ENCODE data around the gene PRDM15.

Gene PRDM15

DNA sequence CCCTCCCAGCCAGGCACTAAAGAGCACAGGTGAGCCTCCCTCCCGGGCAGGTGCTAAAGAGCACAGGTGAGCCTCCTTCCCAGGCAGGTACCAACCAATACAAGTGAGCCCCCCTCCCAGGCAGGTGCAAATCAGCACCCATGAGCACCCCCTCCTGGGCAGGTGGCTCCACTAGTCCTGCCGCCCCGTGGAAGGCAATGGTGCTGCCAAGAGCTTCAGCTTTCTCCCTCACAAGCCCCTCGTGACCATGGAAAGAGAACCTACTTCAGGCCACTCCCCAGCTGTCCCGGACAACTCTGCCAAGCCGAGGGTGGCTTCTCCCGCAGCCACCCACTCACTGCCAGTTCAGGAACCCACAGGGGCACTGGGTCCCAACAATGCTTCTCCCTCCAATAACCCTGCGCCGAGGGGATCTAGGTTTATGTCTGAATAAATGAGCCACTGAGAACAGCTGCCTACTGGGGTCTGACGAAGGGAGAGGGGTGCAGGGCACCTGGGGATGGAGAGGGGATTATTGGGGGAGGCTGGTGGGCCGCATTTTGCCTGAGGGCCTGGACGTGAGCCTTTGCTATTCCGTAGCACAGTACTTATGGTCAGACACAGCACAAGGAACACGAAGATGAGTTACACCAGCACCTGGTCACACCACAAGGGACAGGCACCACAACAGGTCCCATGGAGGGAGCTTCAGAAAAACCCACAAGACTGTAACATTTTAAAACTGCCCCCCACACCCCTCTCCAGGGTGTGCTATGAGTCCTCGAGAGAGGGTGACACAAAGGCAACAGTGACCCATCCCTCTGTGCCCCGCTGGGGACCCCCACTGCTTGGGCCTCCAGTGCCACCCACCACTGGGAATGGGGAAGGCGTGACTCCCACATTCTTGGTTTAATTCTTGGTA lies 46.3 kb downstream of the PRDM15 start:
- Histone ChIP-seq H2AFZ (ENCODE audit: low read length) (no peak overlapping the region), H3K36me3 (ENCODE audit: insufficient read depth, low read length) (peaks cover 37% of the 10 kb centered on the region; the same call in 1 of the 2 replicates), H3K27me3 (ENCODE audit: insufficient read depth, low read length, poor library complexity, severe bottlenecking) (no peaks in the 10 kb centered on the region), H3K79me2 (ENCODE audit: insufficient read depth, low read length) (no peaks in the 10 kb centered on the region), H3K9ac (ENCODE audit: low read depth, low read length, poor library complexity, severe bottlenecking) (no peak overlapping the region), H3K9me3 (ENCODE audit: insufficient read depth, low read depth, low read length) (no peaks in the 10 kb centered on the region), H3F3A (ENCODE audit: low read depth) (no peaks in the 10 kb centered on the region), H4K20me1 (ENCODE audit: insufficient read depth, low read length, poor library complexity, severe bottlenecking) (no peaks in the 10 kb centered on the region), H3K4me1 (ENCODE audit: insufficient read depth, low read length, poor library complexity, severe bottlenecking) (no peaks in the 10 kb centered on the region), H3K4me2 (ENCODE audit: low read depth, low read length, poor library complexity, severe bottlenecking) (no peak overlapping the region), H3K9me2 (replicated peaks; ENCODE audit: low read depth, low read length) (no peaks in the 10 kb centered on the region), H3K4me3 (ENCODE audit: low read length, poor library complexity, severe bottlenecking) (no peak overlapping the region)
- TF ChIP-seq EZH2phosphoT487 (IDR thresholded peaks at IDR 0.05; ENCODE audit: borderline replicate concordance) = no peak
- TF ChIP-seq, protein P1, sequence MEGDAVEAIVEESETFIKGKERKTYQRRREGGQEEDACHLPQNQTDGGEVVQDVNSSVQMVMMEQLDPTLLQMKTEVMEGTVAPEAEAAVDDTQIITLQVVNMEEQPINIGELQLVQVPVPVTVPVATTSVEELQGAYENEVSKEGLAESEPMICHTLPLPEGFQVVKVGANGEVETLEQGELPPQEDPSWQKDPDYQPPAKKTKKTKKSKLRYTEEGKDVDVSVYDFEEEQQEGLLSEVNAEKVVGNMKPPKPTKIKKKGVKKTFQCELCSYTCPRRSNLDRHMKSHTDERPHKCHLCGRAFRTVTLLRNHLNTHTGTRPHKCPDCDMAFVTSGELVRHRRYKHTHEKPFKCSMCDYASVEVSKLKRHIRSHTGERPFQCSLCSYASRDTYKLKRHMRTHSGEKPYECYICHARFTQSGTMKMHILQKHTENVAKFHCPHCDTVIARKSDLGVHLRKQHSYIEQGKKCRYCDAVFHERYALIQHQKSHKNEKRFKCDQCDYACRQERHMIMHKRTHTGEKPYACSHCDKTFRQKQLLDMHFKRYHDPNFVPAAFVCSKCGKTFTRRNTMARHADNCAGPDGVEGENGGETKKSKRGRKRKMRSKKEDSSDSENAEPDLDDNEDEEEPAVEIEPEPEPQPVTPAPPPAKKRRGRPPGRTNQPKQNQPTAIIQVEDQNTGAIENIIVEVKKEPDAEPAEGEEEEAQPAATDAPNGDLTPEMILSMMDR (conservative IDR thresholded peaks at IDR 0.05; ENCODE audit: low read length) = no peak

DNA sequence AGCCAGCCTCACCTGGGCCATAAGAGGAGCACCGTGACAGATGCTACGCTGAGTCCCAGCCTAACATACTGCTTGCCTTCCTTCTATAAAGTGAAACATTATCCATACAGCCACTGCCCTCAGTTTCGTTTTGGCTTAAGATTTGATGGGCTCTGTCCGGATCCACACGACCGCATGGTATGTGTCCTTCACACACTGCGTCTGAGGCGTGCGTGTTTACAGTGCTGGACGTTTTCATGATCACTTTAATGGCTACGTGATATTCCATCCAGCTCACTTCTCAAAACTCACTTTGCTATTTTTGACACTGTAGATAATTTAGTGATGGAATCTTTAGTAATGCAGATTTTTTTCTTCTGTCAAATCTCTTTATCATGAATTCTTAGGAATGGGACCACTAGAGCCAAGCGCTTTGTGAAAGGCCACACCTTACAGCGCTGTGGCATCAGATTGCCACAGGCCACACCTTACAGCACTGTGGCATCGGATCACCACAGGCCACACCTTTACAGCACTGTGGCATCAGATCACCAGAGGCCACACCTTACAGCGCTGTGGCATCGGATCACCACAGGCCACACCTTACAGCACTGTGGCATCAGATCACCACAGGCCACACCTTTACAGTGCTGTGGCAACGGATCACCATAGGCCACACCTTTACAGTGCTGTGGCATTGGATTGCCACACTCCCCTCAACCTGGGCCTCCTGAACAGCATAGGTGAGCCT lies 47.1 kb downstream of the PRDM15 start:
- Histone ChIP-seq H3K27me3 (ENCODE audit: insufficient read depth, low read length, poor library complexity, severe bottlenecking) (no peaks in the 10 kb centered on the region), H3K9me3 (ENCODE audit: insufficient read depth, low read depth, low read length) (no peaks in the 10 kb centered on the region), H3K4me3 (ENCODE audit: low read length, poor library complexity, severe bottlenecking) (no peak overlapping the region), H4K20me1 (ENCODE audit: insufficient read depth, low read length, poor library complexity, severe bottlenecking) (no peaks in the 10 kb centered on the region), H3K9me2 (replicated peaks; ENCODE audit: low read depth, low read length) (no peaks in the 10 kb centered on the region), H3K4me2 (ENCODE audit: low read depth, low read length, poor library complexity, severe bottlenecking) (no peak overlapping the region), H2AFZ (ENCODE audit: low read length) (no peak overlapping the region), H3K9ac (ENCODE audit: low read depth, low read length, poor library complexity, severe bottlenecking) (no peak overlapping the region), H3K36me3 (ENCODE audit: insufficient read depth, low read length) (peaks cover 30% of the 10 kb centered on the region; the same call in 1 of the 2 replicates), H3F3A (ENCODE audit: low read depth) (no peaks in the 10 kb centered on the region), H3K4me1 (ENCODE audit: insufficient read depth, low read length, poor library complexity, severe bottlenecking) (no peaks in the 10 kb centered on the region), H3K79me2 (ENCODE audit: insufficient read depth, low read length) (no peaks in the 10 kb centered on the region)
- no peak for TF ChIP-seq EZH2phosphoT487 (IDR thresholded peaks at IDR 0.05; ENCODE audit: borderline replicate concordance)
- TF ChIP-seq, protein P1 (conservative IDR thresholded peaks at IDR 0.05; ENCODE audit: low read length) = no peak

DNA sequence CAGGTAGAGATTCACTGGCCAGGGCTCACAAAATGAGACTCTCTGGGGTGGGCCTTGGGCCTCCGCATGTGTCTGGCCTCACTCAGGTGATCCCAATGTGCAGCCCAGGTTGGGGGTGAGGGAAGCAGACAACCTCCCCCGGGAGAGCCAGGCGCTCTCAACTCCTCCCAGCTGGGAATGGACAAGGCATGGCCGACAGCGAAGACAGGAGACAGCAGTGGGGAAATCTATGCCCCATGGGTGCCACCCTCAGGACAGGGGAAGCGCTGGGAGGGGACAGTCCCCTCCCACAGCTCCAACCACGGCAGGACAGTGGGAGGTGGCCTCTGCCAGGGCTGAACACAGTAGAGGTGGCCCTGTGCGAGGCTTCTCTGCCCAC lies 47.7 kb downstream of the PRDM15 start:
- Histone ChIP-seq H3K4me2 (ENCODE audit: low read depth, low read length, poor library complexity, severe bottlenecking) (no peak overlapping the region), H3K9me3 (ENCODE audit: insufficient read depth, low read depth, low read length) (no peaks in the 10 kb centered on the region), H3K4me1 (ENCODE audit: insufficient read depth, low read length, poor library complexity, severe bottlenecking) (no peaks in the 10 kb centered on the region), H3K4me3 (ENCODE audit: low read length, poor library complexity, severe bottlenecking) (no peak overlapping the region), H3K36me3 (ENCODE audit: insufficient read depth, low read length) (peaks cover 30% of the 10 kb centered on the region; the same call in 1 of the 2 replicates), H3F3A (ENCODE audit: low read depth) (no peaks in the 10 kb centered on the region), H2AFZ (ENCODE audit: low read length) (no peak overlapping the region), H3K79me2 (ENCODE audit: insufficient read depth, low read length) (no peaks in the 10 kb centered on the region), H3K9me2 (replicated peaks; ENCODE audit: low read depth, low read length) (no peaks in the 10 kb centered on the region), H4K20me1 (ENCODE audit: insufficient read depth, low read length, poor library complexity, severe bottlenecking) (no peaks in the 10 kb centered on the region), H3K9ac (ENCODE audit: low read depth, low read length, poor library complexity, severe bottlenecking) (no peak overlapping the region), H3K27me3 (ENCODE audit: insufficient read depth, low read length, poor library complexity, severe bottlenecking) (no peaks in the 10 kb centered on the region)
- TF ChIP-seq, protein P1 (conservative IDR thresholded peaks at IDR 0.05; ENCODE audit: low read length) = no peak
- no peak for TF ChIP-seq EZH2phosphoT487 (IDR thresholded peaks at IDR 0.05; ENCODE audit: borderline replicate concordance)
